Measurements from ENCODE around the gene SIDT1.

Gene SIDT1

DNA sequence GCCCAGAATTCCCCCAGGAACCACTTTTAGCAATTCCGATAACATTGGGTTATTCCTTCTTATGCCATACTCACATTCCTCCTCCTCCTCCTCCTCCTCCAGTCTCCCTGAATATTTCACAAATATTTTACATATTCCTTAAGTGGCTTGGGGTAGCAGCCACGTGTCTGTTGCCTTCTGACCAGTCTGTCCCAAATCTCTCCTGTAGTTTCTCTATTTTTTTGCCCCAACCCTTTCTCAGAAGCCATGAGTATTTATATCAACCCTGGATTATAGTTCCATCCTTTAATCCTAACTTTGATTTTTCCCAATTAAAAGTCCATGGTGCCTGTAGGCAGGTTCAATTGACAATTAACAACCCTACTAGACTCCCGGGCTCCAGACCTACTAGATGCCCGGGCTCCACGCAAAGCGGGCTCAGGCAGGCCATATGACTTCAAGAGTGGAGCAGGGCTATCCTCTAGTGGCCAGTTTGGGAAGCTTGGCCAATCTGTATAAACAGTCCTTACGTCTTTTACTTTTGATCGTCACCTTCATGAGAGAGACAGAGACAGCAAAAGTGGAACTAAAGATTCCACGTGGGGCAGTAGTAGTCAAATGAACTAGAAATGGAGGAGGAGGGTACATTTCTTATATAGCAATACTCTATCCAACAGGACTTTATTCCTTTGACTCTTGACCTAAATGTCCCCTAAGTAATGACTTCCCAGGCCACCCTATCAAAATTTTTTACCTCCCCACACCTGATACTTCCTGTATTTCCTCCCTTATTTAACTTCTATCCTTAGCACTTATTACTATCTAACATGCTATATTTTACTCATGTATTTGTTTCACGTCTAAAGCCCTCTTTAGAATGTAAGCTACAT, 94.4 kb downstream of the SIDT1 start:
- CTCF ChIA-PET = interaction anchor here (1.1 to 8.7 kb wide), 11 partner anchors 9 to 592 kb away, joined by 3 to 74 read pairs (median 9); no protein-coding TSS in a partner anchor
- peak; percentile 3 for DNase-seq (ENCODE audit: low read depth, low spot score)
- POLR2A ChIA-PET = no interaction called here
- no peak overlapping the region; the same call in 1 of the 2 replicates for H3K4me3 ChIP-seq (ENCODE audit: low read depth, low read length)
- TF ChIP-seq, protein P1, sequence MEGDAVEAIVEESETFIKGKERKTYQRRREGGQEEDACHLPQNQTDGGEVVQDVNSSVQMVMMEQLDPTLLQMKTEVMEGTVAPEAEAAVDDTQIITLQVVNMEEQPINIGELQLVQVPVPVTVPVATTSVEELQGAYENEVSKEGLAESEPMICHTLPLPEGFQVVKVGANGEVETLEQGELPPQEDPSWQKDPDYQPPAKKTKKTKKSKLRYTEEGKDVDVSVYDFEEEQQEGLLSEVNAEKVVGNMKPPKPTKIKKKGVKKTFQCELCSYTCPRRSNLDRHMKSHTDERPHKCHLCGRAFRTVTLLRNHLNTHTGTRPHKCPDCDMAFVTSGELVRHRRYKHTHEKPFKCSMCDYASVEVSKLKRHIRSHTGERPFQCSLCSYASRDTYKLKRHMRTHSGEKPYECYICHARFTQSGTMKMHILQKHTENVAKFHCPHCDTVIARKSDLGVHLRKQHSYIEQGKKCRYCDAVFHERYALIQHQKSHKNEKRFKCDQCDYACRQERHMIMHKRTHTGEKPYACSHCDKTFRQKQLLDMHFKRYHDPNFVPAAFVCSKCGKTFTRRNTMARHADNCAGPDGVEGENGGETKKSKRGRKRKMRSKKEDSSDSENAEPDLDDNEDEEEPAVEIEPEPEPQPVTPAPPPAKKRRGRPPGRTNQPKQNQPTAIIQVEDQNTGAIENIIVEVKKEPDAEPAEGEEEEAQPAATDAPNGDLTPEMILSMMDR (IDR thresholded peaks at IDR 0.05; ENCODE audit: insufficient read depth, low read length, missing control alignments) = peak; percentile 74

DNA sequence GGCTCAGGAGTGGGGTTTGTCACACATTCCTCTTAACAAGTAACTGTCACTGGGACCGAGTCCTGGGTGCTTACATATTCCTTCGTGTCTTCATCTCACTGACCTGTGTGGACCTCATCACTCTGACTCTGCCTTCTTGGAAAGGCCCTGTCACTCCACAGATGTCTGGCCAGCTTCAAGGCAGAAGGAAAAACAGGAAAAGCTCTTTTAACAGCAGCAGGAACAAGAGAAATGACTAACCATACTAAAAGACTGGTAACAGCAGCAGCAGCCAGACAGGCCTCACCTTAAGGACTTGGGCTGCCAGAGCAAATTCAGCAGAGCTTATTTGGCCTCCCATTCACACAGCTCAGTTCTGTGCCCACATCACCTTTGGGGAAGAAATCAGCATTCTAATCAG, 96.0 kb downstream of the SIDT1 start:
- DNase-seq (ENCODE audit: low read depth, low spot score) = no peak
- TF ChIP-seq, protein P1 (IDR thresholded peaks at IDR 0.05; ENCODE audit: insufficient read depth, low read length, missing control alignments) = no peak
- ChIA-PET POLR2A (no interaction called here), CTCF (interaction anchor here (1.1 to 8.7 kb wide), 8 partner anchors 10 to 986 kb away, joined by 3 to 74 read pairs (median 10); no protein-coding TSS in a partner anchor)
- no peak overlapping the region for H3K4me3 ChIP-seq (ENCODE audit: low read depth, low read length)

DNA sequence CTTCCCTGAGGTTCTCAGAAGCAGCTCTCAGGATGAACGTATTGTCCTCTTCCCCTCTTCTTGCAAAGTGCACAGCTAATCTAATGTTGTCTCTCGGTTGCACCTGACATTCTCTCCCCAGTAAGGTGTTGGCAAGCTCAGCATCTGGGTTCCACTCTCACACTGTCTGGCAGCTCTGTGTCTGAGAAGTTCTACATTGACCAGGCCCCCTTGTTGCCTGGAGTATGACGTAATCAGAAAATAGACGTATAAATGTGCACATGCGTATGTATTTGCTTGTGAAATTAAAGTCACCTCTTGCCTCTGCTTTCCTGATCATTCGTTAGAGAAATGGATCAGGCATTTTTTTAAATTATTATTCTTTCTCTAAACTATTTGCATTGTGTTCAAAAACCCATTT, 96.4 kb downstream of the SIDT1 start:
- TF ChIP-seq, protein P1 (IDR thresholded peaks at IDR 0.05; ENCODE audit: insufficient read depth, low read length, missing control alignments) = no peak
- ChIA-PET CTCF (interaction anchor here (1.2 to 8.7 kb wide), 6 partner anchors 12 to 986 kb away, joined by 3 to 74 read pairs (median 11); no protein-coding TSS in a partner anchor), POLR2A (no interaction called here)
- no peak for DNase-seq (ENCODE audit: low read depth, low spot score)
- no peak overlapping the region for H3K4me3 ChIP-seq (ENCODE audit: low read depth, low read length)

DNA sequence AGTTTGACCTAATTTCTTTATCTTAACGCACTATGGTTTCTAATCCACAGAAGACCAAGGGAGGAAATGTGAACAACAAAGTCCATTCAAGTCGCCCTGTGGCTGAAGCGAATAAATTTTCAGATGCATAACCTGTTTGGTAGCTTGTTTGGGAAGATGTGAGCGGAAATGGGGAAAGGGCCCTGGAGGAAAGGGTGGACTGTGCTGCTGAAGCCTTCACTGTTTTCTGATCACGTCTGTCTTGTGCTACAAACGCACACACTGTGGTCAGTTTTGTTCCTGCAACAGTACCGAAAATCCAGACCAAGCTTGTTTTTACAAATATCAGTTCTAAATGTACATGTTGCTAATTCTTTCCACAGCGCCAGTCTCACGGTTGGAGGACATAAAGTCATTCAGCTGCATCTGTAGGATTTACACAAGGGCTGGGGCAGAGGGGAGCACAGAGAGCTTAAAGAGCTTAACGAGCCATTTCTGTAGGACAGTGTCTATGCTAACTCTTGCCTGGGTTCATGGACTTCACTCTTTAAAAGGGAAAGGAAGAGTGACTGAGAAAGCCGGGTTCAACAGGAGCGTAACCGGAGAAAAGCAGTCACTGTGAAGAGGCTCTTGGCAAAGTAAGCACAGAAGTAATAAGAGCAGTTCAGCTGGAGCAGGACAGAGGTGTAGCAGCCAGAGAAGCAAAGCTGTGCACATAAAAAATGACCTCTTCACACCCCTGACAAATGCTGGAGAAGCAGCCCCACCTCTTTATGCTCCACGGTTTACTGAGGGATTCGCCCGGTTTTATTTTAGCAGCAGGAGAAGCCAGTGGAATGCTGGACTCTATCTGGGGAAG, 97.4 kb downstream of the SIDT1 start:
- no peak for DNase-seq (ENCODE audit: low read depth, low spot score)
- ChIA-PET CTCF (interaction anchor here (1.2 to 8.7 kb wide), 7 partner anchors 10 to 595 kb away, joined by 3 to 74 read pairs (median 4); partner anchors contain the start of genes ATP6V1A and NAA50), POLR2A (no interaction called here)

DNA sequence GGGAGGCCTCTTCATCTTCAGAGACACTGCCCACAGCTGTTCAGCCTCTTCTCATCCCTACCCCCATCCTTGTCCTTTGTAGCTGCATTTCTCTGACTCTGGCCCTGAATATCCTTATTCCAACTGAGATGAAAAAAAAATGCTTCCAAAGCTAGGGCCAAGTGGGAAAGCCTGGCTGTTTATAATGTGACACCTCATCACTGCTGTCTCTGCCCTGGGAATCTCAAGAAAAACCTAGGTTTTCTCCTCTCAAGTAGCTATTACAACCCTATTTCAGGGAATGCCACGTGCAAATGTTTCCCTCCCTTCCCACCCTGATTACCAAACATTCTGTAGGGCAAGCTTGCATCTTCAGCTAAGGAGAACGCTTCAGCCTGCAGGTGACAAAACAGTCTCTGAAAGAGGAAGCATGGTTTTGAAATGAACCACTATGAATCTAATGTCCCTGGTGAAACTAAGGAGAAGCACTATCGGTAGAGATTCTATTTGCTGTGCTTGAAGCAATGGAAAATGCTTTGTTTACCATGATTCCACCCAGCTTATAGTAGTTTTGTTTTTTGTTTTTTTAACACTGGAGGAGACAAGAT, 98.7 kb downstream of the SIDT1 start:
- POLR2A ChIA-PET = no interaction called here
- CTCF ChIA-PET = interaction anchor here (1.1 to 8.7 kb wide), 5 partner anchors 9 to 138 kb away, joined by 3 to 74 read pairs (median 4); partner anchors contain the start of genes ATP6V1A and NAA50
- no peak overlapping the region for H3K4me3 ChIP-seq (ENCODE audit: low read depth, low read length)
- DNase-seq (ENCODE audit: low read depth, low spot score) = no peak
- TF ChIP-seq, protein P1 (IDR thresholded peaks at IDR 0.05; ENCODE audit: insufficient read depth, low read length, missing control alignments) = no peak

More for the DNA sequence above, 97.4 kb downstream of the SIDT1 start:
- TF ChIP-seq, protein P1 (IDR thresholded peaks at IDR 0.05; ENCODE audit: insufficient read depth, low read length, missing control alignments) = no peak
- H3K4me3 ChIP-seq (ENCODE audit: low read depth, low read length) = no peak overlapping the region
